Heart left ventricle (tissue), 13 donors: Measurements from ENCODE around the gene PAX2.

ENCODE experiments used
- CTCF ChIP-seq, 12 donors: fragments of 200-600 bp; sonication (generic) in 4 of 12; IDR thresholded peaks; one replicate each; pipeline versions ENCODE4 v1.5.0 to v1.8.0; 2018 to 2022; ENCODE audit warnings: antibody characterized with exemption in 12 of 12, mild to moderate bottlenecking in 5 of 12
- POLR2A ChIP-seq, 2 donors: fragments of 450-650 bp; IDR thresholded peaks; one replicate each; pipeline ENCODE4 v1.6.1; 2017; ENCODE audit warnings: antibody characterized with exemption in 2 of 2, mild to moderate bottlenecking in 2 of 2, moderate library complexity in 2 of 2
- donor health status: ischemic (EF 13 %, LVEDD 7.1; RV severe dilation, severe dysfunction).
- donor health status: DM: no; HTN: yes; CAD: no.
- donor health status: DM: no; HTN: no; CAD: no.
- donor health status: ischemic (EF 25% LVEDD 6.9; RV normal size, moderate dysfunction).
- donor health status: ischemic (EF 25% LVEDD 5.7; RV mildly dilated, moderate dysfunction).
- donor health status: ischemic (EF 35%, LVEDD 5.7; RV mildly dilated, moderate dysfunction).
- donor health status: nonischemic (EF 11% LVEDD 7.7; RV severe dilation, severe dysfunction).
- donor health status: DM: yes; HTN: yes; CAD: no.
- donor health status: PGD.
- donor health status: ischemic (EF 29% LVEDD 5.4; RV normal size, mild dysfunction).
- donor health status: nonischemic (EF 23%, LVEDD 6.1; RV moderate dilation, normal function).

GRCh38 chr10:100875484-100876166 is 130.2 kb downstream of the PAX2 start:
- no peak for TF ChIP-seq CTCF (IDR thresholded peaks at IDR 0.05)
- no peak for TF ChIP-seq POLR2A (IDR thresholded peaks at IDR 0.05)
